ENCODE data around the gene TNPO1. TPM values are rescaled to one million over a fixed set of nuclear protein-coding genes. Genes with fewer than 3 reads are reported as not detected.
"Not testable (repeated sequence)": the region's sequence is repeated elsewhere in the genome, so short reads cannot be mapped to it uniquely, and the experiment has no call there.

TNPO1 gene
- total RNA-seq (2014; rRNA removed), result 414 and 533 TPM in 2 replicates
- 117 TPM for polyA plus RNA-seq (2012)

DNA sequence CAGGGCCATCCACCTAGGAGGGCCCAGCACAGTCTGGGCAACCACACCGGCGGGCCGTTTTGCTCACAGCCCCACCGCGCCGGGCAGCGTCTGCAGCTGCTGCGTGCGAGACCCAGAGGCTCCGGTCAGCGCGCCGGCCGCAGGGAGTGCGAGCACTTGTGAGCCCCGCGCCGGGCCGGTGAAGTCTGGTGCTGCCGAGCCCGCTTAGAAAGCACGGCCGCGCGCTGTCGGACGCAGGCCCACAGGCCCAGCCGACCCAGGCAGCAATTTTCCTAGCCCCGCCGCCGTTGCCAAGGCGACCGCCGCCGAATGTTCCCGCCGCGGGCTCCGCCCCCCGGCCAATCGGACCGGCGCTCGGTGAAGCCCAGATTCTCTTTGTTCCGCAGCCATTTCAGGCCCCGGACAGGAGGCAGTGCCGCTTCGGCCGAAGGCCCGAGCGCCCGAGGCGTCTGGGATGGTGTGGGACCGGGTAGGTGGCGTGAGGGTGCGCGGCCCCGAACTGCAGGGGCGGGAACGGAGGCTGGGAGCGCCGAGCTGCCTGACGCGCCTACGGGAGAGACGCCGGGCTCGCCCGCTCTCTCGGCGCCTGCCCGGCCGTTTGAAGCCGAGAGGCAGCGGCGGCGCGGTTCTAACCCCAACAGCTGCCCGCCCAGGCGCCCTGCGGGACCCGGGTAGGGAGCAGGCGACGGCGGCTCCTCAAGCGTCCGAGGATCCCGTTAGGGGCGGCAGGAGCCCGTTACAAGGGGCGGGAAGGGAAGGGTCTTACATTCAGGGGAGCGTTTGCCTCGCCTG, at the start of gene TNPO1:
TNPO1 (plus strand) TSS at position 378 of the 792 bp plus-strand sequence; CDS start at position 455, 77 bp downstream.
- peak; percentile 89 for DNase-seq (ENCODE audit: low read depth)

DNA sequence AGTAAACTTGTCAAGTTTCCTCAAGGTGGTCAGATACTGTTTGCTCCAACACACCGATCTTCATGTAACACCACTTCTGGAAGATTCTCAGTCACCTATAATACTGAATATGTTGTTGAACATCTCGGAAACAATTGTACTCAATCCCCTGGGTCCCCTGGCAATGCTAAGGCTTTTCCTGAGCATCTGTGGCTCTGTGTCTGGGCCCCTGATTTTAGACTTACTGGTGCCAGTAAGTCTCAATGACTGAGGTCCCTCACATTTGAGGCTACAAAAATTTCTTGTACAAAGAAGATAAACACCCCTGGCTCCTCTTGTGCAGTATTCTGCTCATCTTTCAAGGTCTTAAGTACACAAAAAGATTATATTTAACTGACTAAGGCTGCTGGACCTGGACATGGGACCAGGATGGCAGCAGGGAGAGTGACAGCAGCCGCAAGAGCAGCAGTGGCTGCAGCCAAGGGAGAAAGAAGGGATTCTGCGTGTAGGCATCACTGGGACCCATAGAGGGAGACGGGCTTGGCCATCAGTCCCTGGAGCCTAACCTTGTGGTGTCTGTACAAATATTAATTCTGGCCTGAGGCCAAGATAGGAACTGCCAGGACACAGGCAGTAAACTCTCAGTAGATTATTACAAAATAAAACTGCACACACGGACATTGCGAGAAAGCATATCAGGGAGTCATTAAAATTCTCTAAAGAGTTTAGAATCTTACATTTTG, 49.0 kb upstream of the TNPO1 start:
- DNase-seq (ENCODE audit: low read depth), result peak; percentile 43

DNA sequence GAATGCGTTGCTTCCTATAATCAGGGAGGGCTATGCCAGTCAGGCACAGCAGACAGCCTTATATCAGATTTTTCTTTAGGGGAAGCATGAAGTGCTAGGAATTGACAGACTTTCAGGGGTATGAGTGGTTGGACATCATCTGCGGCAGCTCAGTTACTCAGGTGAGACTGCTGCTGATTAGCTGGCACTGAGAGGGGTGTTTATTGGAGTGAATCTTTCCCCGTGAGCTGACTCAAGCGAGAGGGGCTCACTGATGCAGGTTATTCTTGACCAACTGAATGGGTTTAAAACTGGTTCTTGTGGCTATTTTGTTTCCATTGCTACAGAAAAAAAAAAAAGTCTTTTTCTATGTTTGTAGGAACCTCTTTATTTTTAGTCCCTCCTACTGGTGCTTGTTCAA, 46.2 kb upstream of the TNPO1 start:
- no peak for DNase-seq (ENCODE audit: low read depth)

DNA sequence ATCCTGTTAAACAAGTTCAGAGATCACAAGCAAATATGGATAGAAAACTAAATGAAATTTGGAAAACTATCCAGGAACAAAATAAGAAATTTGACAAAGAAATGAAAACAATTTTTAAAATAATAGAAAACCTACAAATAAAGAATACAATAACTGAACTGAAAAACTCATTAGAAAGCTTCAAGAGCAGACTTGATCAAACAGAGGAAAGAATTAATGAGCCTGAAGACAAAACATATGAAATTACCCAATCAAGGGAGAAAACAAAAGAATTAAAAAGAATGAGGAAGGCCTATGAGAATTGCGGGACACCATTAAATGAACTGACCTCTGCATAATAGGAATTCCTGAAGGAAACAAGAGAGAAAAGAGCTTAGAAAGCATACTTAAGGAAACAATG, 39.8 kb upstream of the TNPO1 start:
- DNase-seq (ENCODE audit: low read depth), result no peak

DNA sequence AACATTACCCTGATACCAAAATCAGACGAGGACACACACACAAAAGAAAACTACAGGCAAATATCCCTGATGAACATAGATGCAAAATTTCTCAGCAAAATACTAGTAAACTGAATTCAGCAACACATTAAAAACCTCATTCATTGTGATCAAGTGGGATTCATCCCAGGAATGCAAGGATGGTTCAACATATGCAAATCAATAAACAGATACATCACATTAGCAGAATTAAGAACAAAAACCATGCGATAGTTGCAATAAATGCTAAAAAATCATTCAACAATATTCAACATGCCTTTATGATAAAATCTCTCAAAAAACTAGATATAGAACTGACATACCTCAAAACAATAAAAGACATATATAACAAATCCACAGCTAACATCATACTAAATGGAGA, 36.9 kb upstream of the TNPO1 start:
- DNase-seq (ENCODE audit: low read depth), result no peak

DNA sequence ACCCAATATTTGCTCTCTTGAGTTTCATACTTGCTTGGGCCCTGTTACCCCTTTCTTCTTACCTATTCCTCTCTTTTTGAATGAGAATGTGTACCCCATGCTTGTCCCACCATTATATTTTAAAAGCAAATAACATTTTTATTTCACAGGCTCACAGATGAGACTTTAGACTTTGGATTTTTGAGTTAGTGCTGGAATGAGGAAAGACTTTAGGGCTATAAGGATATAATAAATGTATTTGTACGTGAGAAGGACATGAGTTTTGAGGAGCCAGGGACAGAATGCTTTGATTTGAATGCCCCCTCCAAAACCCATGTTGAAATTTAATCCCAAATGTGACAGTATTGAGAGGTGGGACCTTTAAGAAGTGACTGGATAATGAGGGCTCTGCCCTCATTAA, 33.1 kb upstream of the TNPO1 start:
- no peak for DNase-seq (ENCODE audit: low read depth)

DNA sequence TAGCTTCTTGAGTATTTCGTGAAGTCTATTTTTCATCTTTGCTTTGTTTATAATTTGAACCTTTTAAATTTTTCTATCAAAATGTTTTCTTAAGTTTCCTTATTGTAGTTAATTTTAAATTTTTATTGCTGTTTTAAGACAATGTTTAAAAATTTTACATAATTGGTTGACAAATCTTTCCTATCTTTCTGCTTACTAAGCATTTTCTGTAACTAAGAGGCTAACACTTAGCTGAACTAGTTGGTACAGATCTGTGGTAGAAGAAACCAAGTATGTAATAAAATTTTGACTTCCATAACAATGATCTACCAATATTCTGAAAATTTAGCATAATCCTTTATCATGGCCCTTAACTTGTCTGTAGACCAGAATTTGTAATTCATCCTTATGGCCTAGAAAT, 32.3 kb upstream of the TNPO1 start:
- no peak for DNase-seq (ENCODE audit: low read depth)

DNA sequence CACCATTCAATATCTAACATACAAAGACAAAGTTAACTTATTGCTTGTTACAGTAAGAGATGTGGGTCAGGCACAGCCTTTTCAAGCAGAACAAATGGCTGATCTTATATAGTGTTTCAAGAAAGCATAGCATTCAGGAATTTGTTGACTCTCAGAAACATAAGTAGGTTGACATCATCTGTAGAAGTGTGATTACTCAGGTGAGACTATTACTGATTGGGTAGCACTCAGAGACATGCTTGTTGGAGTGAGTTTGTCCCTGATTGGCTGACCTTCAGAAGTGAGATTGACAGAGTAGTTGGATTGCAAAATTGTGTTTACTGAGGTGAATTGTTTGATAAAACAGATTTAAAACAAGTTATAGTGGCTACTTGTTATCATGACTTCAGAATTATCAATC, 30.7 kb upstream of the TNPO1 start:
- DNase-seq (ENCODE audit: low read depth), result no peak

DNA sequence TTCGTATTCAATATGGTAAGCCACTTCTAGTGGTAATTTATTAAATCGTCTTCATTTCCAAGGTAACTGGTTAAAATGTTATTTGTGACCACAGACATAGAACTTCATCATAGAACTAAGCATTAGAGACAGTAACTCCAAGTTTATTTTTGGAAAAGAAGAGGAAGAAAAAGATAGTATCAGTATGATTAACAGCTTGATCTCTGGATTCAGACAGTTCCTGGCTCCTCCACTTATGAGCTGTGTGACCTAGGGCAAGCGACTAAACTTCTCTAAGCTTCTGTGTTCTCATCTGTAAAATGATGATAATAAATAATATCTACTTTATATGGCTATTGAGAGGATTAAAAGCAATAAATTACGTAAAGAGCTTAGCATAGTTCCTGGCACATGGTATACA, 29.8 kb upstream of the TNPO1 start:
- DNase-seq (ENCODE audit: low read depth), result no peak

DNA sequence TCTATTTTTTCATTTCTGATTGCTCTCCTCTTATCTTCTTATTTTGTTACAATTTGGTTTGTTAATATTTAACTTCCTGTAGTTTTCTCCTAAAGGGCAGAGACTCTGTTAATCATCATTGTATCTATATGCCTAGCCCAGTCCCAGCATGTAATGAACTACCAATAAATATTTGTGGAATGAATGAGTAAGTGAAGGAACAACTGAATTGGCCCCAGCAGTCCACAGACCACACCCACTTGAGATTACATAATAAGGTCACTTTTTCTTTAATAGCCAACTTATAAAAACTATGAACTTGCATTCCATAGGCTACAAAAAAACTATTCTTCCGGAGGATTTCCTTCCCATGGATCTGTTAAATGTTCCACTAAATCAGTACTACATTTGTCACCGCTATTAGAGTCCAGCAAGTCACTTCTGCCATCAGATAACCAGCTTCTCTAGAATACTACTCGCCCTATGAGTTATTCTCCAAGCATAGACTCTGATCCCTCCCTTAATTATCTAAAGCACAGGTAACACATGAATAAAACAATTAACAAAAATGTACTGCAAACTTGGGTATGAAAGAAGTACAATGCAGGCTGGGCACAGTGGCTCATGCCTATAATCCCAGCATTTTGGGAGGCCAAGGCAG, 27.5 kb upstream of the TNPO1 start:
- DNase-seq (ENCODE audit: low read depth), result no peak

DNA sequence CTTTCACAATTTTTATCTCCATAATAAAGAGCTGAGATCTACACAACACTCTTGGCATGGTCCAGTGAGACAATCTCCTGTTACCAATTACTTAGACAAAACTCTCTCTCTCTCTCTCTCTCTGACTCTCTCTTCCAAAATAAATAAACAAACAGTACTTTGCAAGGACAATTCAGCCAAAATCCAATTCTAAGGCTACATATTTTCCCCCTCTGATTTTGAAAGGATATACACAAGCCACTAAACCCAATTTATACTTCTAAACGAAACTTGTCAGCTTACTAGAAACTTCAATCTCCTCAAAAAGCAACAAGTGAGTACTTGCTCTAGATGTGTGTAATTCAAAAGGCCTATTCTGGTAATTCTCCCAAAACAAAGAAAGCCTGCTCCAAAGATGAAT, 26.3 kb upstream of the TNPO1 start:
- no peak for DNase-seq (ENCODE audit: low read depth)

DNA sequence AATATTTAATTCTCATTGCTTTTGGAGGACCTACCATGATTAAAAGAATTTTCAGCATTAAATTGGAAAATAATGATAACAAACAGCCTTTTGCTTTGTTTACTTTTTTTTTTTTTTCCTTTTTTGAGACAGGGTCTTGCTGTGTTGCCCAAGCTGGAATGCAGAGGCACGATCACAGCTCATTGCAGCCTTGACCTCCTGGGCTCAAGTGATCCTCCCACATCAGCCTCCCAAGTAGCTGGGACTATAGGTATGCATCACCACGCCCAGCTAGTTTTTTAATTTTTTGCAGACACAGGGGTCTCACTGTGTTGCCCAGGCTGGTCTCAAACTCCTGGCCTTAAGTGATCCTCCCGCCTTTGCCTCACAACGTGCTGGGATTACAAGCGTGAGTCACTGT, 23.8 kb upstream of the TNPO1 start:
- not testable (repeated sequence) for DNase-seq (ENCODE audit: low read depth)

DNA sequence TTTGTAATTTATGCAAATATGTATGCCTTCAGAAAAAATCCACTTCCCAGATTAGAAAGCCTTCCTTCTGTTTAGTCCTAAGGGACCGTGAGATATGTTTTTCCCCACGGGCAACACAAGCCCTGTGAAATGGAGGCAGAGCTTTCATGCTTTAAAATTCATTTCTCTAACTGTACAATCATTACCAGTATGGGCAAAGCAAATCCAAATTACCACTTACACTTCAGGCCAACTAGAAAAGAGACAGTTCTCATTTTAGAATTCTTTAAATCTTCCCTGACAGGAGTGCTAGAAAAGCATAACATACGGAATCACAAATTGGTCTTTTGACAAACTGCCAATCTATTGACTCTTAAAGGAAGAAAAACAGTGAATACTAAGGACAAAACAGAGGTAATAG, 20.5 kb upstream of the TNPO1 start:
- no peak for DNase-seq (ENCODE audit: low read depth)

DNA sequence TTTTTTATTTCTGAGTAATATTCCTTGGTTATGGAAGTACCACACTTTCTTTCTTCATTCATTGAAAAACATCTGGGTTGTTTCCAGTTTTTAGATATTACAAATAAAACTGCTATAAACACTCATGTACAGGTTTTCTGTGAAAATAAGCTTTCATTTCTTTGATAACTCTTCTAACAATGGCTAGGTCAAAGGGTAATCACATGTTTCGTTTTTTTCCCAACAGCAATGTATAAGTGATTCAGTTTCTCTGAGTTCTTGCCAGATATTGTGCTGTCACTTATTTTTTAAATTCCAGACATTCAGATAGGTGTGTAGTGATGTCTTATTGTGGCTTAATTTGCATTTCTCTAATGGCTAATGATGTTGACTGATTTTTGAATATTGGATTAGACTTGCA, 16.7 kb upstream of the TNPO1 start:
- no peak for DNase-seq (ENCODE audit: low read depth)

DNA sequence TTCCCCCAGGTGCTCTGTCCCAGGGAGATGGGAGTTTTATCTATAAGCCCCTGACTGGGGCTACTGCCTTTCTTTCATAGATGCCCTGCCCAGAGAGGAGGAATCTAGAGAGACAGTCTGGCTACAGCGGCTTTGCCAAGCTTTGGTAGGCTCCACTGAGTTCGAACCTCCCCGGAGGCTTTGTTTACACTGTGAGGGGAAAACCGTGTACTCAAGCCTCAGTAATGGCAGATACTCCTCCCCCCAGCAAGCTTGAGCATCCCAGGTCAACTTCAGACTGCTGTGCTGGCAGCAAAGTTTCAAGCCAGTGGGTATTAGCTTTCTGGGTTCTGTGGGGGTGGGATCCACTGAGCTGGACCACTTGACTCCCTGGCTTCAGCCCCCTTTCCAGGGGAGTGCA, 7.8 kb upstream of the TNPO1 start:
- not testable (repeated sequence) for DNase-seq (ENCODE audit: low read depth)

DNA sequence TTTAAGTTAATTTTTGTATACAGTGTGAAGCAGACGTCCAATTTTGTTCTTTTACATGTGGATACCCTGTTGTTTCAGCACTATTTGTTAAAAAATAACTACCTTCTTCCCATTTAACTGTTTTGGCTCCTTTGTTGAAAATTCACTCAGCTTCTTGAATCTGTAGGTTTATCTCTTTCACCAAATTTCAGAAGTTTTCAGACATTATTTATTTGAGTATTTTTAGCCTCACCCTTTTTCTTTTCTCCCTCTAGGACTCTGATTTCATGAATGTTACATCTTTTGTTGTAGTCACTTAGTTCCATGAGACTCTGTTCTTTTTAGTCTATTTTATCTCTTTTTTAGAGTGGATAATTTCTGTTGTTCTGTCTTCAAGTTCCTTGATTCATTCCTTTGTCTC, 4.6 kb upstream of the TNPO1 start:
- DNase-seq (ENCODE audit: low read depth), result no peak

DNA sequence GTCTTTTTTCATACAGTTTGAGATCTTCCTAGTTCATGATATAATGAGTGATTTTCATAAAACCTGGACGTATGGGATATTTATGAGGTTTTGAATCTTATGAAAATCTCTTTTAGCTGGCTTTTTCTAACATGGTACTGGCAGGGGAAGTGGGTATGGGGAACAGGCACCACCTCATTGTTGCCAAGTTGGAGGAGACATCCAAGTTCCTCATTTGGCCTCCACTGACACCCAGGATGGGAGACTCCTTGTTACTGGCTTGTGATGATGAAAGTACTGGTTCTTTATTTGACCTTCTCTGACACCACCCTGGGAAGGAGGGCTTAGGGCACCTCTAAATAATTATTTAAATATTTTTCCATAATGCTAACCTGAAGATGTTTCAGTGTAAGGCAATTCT, 4.0 kb upstream of the TNPO1 start:
- DNase-seq (ENCODE audit: low read depth), result no peak

DNA sequence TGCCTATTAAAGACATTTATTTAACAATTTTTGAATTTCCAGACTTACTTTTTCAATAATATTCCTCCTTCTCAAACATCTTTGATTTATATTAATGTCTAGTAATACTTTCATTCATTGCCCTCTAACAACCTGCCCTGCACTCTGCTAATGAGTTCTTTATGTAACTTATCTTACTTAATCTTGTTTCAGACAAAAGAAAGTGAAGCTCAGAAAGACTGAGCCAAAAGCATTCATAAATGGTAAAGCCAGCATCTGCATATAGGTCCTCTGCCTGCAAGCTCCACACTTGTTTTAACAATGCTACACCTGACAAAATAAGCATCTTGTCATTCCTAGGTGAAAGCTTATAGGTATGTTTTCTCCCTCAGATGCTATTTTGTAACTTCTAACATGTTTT, 2.4 kb upstream of the TNPO1 start:
- DNase-seq (ENCODE audit: low read depth), result no peak

DNA sequence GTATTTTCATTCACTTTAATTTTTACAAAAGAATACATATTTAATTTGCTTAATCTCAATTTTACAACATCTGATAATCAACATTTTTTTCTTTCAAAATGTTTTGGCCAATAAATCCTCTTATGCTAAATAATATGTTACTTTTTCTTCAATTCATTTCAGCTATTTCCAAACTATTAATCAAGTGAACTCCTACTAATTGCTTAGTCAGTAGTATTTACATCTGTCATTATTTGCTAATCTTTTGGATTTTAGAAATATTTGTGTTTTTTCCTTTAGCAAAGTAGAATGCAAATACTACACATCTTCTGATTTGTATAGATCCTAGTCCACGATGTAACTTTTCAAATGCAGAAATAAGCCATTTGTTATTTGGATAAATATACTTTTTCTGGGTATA, 1.6 kb upstream of the TNPO1 start:
- DNase-seq (ENCODE audit: low read depth), result no peak

DNA sequence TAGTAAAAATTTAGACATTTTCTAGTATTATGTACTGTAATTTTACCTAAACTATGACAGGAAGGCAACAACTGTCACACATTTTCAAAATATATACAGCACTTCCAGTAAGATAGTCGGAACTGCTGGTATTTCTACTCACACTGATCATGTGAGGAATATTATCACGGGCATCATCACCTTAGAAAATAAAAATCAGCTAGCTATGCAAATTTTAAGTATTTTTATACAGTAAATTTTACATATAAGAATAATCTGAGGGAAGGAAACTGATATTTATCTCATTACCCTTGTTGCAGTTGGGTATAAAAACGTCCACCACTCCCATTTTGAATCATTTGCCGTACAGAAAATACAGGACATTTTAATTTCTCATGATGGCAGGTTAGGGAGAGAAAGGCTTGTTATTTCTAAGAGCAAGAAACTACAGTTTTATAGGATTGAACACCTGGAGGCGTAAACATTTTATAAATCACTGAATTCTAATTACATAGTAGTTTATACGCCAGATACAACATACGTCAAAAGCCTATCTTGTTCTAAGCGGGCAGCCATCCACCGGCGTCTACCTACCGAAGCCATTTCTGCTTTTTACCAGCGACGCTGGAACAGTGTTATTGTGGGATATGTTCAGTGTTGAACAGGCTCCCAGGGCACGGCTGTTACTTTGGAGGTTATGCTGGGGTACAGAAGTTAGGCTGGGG, 729 bp upstream of the TNPO1 start:
- DNase-seq (ENCODE audit: low read depth), result peak; percentile 38

DNA sequence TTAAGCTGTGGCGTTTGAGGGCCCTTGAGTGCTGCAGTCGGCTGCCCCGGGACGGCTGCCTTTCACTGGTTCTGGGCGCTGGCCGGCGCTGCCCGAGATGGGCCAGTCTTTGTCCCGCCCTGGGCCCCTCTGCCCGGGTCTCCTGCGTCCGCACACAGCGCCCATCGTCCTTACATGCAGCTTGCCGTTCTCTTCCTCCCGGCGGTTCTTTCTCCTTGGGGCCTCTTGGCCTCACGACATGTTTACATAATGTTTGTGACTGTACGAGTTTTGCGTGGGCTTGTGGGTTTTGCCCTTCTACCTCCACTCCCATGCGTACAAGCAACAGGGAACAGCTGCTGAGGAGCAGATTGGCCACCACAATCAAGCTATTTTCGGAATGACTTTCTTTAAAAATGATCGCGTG, 618 bp downstream of the TNPO1 start:
- DNase-seq (ENCODE audit: low read depth), result peak; percentile 76

DNA sequence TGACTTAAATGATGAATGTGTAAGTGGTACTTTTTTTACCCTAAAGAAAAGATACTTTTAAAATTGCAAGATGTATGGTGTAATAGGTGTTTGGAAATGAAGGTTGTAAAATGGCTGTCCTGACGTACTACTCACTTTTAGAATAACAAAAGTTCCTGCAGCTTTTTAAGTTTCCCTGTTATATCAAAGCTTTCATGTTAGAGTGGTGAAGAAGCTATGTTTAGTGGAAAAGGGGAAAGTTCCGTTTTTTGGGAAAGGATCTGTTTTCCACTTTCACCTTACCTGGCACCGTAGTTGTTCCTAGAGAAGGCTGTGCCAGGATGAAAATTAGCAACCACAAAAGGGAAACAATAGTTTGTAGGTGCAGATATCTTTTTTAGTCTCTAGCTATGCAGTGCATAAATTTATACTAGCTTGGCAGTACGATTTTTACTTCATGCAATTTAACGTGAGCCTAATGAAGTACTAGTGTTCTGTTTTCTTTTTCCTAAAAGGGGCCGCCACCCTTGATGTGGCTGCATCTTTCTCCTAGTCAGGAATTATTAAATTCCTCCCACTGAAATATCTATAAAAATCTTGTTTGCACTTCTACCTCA, 1.3 kb downstream of the TNPO1 start:
- no peak for DNase-seq (ENCODE audit: low read depth)
